Measurements from ENCODE around the gene LCN2. TPM values are rescaled to one million over a fixed set of nuclear protein-coding genes. Genes with fewer than 3 reads are reported as not detected.

Gene LCN2
- total and polyA plus RNA-seq, 2 experiments from 2014 or later, result 2.0 TPM; not detected in 1

GRCh38 chr9:128118472-128118857, 30.8 kb upstream of the LCN2 start:
- peaks cover 30% of the 10 kb centered on the region for H3K36me3 Mint-ChIP-seq (ENCODE audit: low read depth)
- no peak for ATAC-seq
- peaks cover 19% of the 10 kb centered on the region for H3K27me3 Mint-ChIP-seq (ENCODE audit: insufficient read depth, low read depth, poor library complexity)

GRCh38 chr9:128118971-128119665, 30.1 kb upstream of the LCN2 start:
- H3K4me3 Mint-ChIP-seq, result no peak overlapping the region
- Histone ChIP-seq H3K4me2 (no peak overlapping the region), H4K20me1 (replicated peaks; ENCODE audit: insufficient read depth) (peaks cover 5% of the 10 kb centered on the region; the same call in 1 of the 2 replicates), H3K79me2 (replicated peaks; ENCODE audit: insufficient read depth) (no peaks in the 10 kb centered on the region), H3F3A (replicated peaks; ENCODE audit: low read depth) (peaks cover 7% of the 10 kb centered on the region; the same call in 1 of the 2 replicates), H3K9me2 (ENCODE audit: insufficient read depth) (no peaks in the 10 kb centered on the region), H3K27me3 (ENCODE audit: insufficient read depth) (no peaks in the 10 kb centered on the region), H3K4me3 (no peak overlapping the region), H2AFZ (no peak overlapping the region), H3K4me1 (ENCODE audit: insufficient read depth) (peaks cover 6% of the 10 kb centered on the region; the same call in 1 of the 2 replicates), H3K36me3 (ENCODE audit: insufficient read depth) (0 out of 2 replicates have a peak, but pooled peaks cover 4% of the 10 kb centered on the region), H3K27ac (ENCODE audit: low read depth) (no peak overlapping the region)
- no peak overlapping the region for H3K27ac Mint-ChIP-seq
- peaks cover 33% of the 10 kb centered on the region for H3K36me3 Mint-ChIP-seq (ENCODE audit: low read depth)
- no peaks in the 10 kb centered on the region for H3K9me3 Mint-ChIP-seq
- H3K27me3 Mint-ChIP-seq (ENCODE audit: insufficient read depth, low read depth, poor library complexity), result peaks cover 19% of the 10 kb centered on the region
- no peak for ATAC-seq
- peaks cover 10% of the 10 kb centered on the region for H3K4me1 Mint-ChIP-seq
- DNase-seq (ENCODE audit: low spot score), result no peak
- TF ChIP-seq ZNF331 (CRISPR knock-in tag; IDR thresholded peaks at IDR 0.05; ENCODE audit: low read depth) (no peak), POLR2AphosphoS5 (IDR thresholded peaks at IDR 0.05; ENCODE audit: low read depth) (no peak), EZH2 (IDR thresholded peaks at IDR 0.05; ENCODE audit: low read depth, unreplicated experiment) (no peak), STAT1 (IDR thresholded peaks at IDR 0.05; ENCODE audit: unreplicated experiment) (no peak), CREB1 (CRISPR knock-in tag; IDR thresholded peaks at IDR 0.05; ENCODE audit: low read depth) (no peak), JUNB (IDR thresholded peaks at IDR 0.05; ENCODE audit: unreplicated experiment) (no peak), EZH2phosphoT487 (IDR thresholded peaks at IDR 0.05; ENCODE audit: unreplicated experiment) (no peak), CTCF (conservative IDR thresholded peaks at IDR 0.05; ENCODE audit: low read depth in 2 of 2) (no peak), ZNF114 (CRISPR knock-in tag; IDR thresholded peaks at IDR 0.05) (no peak), ZNF462 (CRISPR knock-in tag; IDR thresholded peaks at IDR 0.05) (no peak), ETS1 (IDR thresholded peaks at IDR 0.05) (no peak)

More at GRCh38 chr9:128118472-128118857, 30.8 kb upstream of the LCN2 start:
- peak overlapping the region; percentile 45 for H3K4me3 ChIP-seq
- DNase-seq (ENCODE audit: low spot score), result no peak
- H3K9me2 ChIP-seq (ENCODE audit: insufficient read depth), result no peaks in the 10 kb centered on the region
- Mint-ChIP-seq H3K27ac (no peak overlapping the region), H3K9me3 (no peaks in the 10 kb centered on the region), H3K4me3 (no peak overlapping the region; the same call in 2 of the 3 replicates), H3K4me1 (peaks cover 10% of the 10 kb centered on the region)
- H2AFZ ChIP-seq, result no peak overlapping the region
- no peak overlapping the region for H3K27ac ChIP-seq (ENCODE audit: low read depth)
- H3K4me1 ChIP-seq (ENCODE audit: insufficient read depth), result peaks cover 6% of the 10 kb centered on the region; the same call in 1 of the 2 replicates
- H3F3A ChIP-seq (replicated peaks; ENCODE audit: low read depth), result peaks cover 7% of the 10 kb centered on the region; the same call in 1 of the 2 replicates
- H4K20me1 ChIP-seq (replicated peaks; ENCODE audit: insufficient read depth), result peaks cover 5% of the 10 kb centered on the region; the same call in 1 of the 2 replicates
- no peaks in the 10 kb centered on the region for H3K36me3 ChIP-seq (ENCODE audit: insufficient read depth)
- no peak for TF ChIP-seq EZH2phosphoT487 (IDR thresholded peaks at IDR 0.05; ENCODE audit: unreplicated experiment)
- TF ChIP-seq CREB1 (CRISPR knock-in tag; IDR thresholded peaks at IDR 0.05; ENCODE audit: low read depth), result no peak
- no peak for TF ChIP-seq ZNF114 (CRISPR knock-in tag; IDR thresholded peaks at IDR 0.05)
- TF ChIP-seq POLR2AphosphoS5 (IDR thresholded peaks at IDR 0.05; ENCODE audit: low read depth), result no peak
- no peak for TF ChIP-seq STAT1 (IDR thresholded peaks at IDR 0.05; ENCODE audit: unreplicated experiment)
- no peaks in the 10 kb centered on the region for H3K79me2 ChIP-seq (replicated peaks; ENCODE audit: insufficient read depth)
- peak overlapping the region; percentile 72 for H3K4me2 ChIP-seq
- no peaks in the 10 kb centered on the region for H3K27me3 ChIP-seq (ENCODE audit: insufficient read depth)

Measured in GM23338 (cell line).